WTC11 (cell line): ENCODE measurements around the gene USP44. TPM values are rescaled to one million over a fixed set of nuclear protein-coding genes. Genes with fewer than 3 reads are reported as not detected.

Experiments
- ATAC-seq: fragments of 200-7000 bp; cut with Tn5 transposase; 2 replicates; pipeline ENCODE4 v1.10.0; 2021; ENCODE audit warnings: mild to moderate bottlenecking, moderate library complexity
- CTCF ChIA-PET: fragments of 300-600 bp; sonication (Branson Sonifier 250); formaldehyde crosslinking; loops from one replicate; lab custom pipeline; 2021; ENCODE audit warnings: antibody characterized with exemption; lab: Charles Lee
- POLR2A ChIA-PET: fragments of 350-600 bp; sonication (Branson Sonifier 250); formaldehyde crosslinking; loops from one replicate; lab custom pipeline; 2021; ENCODE audit warnings: antibody characterized with exemption; lab: Charles Lee
- DNase-seq: peaks from one replicate; pipeline ENCODE4 v3.0.0; 2021; ENCODE audit warnings: low spot score
- H3K27ac Mint-ChIP-seq: 2 replicates; pipeline ENCODE4 v1.8.0; 2021; ENCODE audit warnings: mixed read lengths
- H3K27me3 Mint-ChIP-seq: 2 replicates; pipeline ENCODE4 v1.8.0; 2021; ENCODE audit warnings: low read depth, mild to moderate bottlenecking, moderate library complexity, mixed read lengths
- H3K36me3 Mint-ChIP-seq: 2 replicates; pipeline ENCODE4 v1.8.0; 2021; ENCODE audit warnings: mixed read lengths
- H3K4me1 Mint-ChIP-seq: 2 replicates; pipeline ENCODE4 v1.8.0; 2022; ENCODE audit warnings: mixed read lengths
- H3K4me3 Mint-ChIP-seq: 2 replicates; pipeline ENCODE4 v1.8.0; 2021; ENCODE audit warnings: mild to moderate bottlenecking, moderate library complexity, mixed read lengths
- H3K9me3 Mint-ChIP-seq: 2 replicates; pipeline ENCODE4 v1.8.0; 2021; ENCODE audit warnings: mixed read lengths
- CREB1 ChIP-seq: sonication (generic); formaldehyde crosslinking; IDR thresholded peaks from 2 replicates; pipeline ENCODE4 v1.8.0; 2023; ENCODE audit warnings: mild to moderate bottlenecking, missing genetic modification reagents
- ETV6 ChIP-seq: sonication (generic); formaldehyde crosslinking; IDR thresholded peaks from 2 replicates; pipeline ENCODE4 v1.8.1; 2022; ENCODE audit warnings: mild to moderate bottlenecking, missing genetic modification reagents
- GRHL2 ChIP-seq: fragments of 250-450 bp; sonication (Bioruptor Pico); IDR thresholded peaks from 2 replicates; pipeline ENCODE4 v1.8.0; 2022; ENCODE audit warnings: mild to moderate bottlenecking, moderate library complexity; ENCODE audit not compliant: insufficient replicate concordance, severe bottlenecking
- MXD4 ChIP-seq: fragments of 250-450 bp; sonication (Bioruptor Pico); IDR thresholded peaks from 2 replicates; pipeline ENCODE4 v1.8.0; 2021; ENCODE audit warnings: mild to moderate bottlenecking, moderate library complexity, borderline replicate concordance
- NFATC4 ChIP-seq: fragments of 250-450 bp; sonication (Bioruptor Pico); IDR thresholded peaks from 2 replicates; pipeline ENCODE4 v1.9.0; 2021; ENCODE audit warnings: mild to moderate bottlenecking
- PRRX2 ChIP-seq: fragments of 250-450 bp; sonication (Bioruptor Pico); IDR thresholded peaks from 2 replicates; pipeline ENCODE4 v1.8.0; 2021; ENCODE audit warnings: mild to moderate bottlenecking
- RORB ChIP-seq: fragments of 250-450 bp; sonication (Bioruptor Pico); IDR thresholded peaks from 2 replicates; pipeline ENCODE4 v1.9.0; 2021; ENCODE audit warnings: mild to moderate bottlenecking
- SMAD3 ChIP-seq: sonication (generic); formaldehyde crosslinking; IDR thresholded peaks from 2 replicates; pipeline ENCODE4 v1.8.0; 2022; ENCODE audit warnings: missing genetic modification reagents, mild to moderate bottlenecking, borderline replicate concordance
- SMAD4 ChIP-seq: sonication (generic); formaldehyde crosslinking; IDR thresholded peaks from 2 replicates; pipeline ENCODE4 v1.8.0; 2022; ENCODE audit warnings: mild to moderate bottlenecking, missing genetic modification reagents
- SP1 ChIP-seq: sonication (generic); formaldehyde crosslinking; conservative IDR thresholded peaks from 2 replicates; pipeline ENCODE4 v1.8.1; 2022; ENCODE audit warnings: missing genetic modification reagents
- ZBTB21 ChIP-seq: sonication (generic); formaldehyde crosslinking; IDR thresholded peaks from 2 replicates; pipeline ENCODE4 v1.8.1; 2023; ENCODE audit warnings: mild to moderate bottlenecking, missing genetic modification reagents, borderline replicate concordance
- ZNF138 ChIP-seq: sonication (generic); formaldehyde crosslinking; conservative IDR thresholded peaks from 2 replicates; pipeline ENCODE4 v1.8.1; 2022; ENCODE audit warnings: mild to moderate bottlenecking, moderate library complexity, missing genetic modification reagents
- ZNF396 ChIP-seq: fragments of 250-450 bp; sonication (Bioruptor Pico); IDR thresholded peaks from 2 replicates; pipeline ENCODE4 v1.8.0; 2021; ENCODE audit warnings: mild to moderate bottlenecking, moderate library complexity, borderline replicate concordance
- ZNF423 ChIP-seq: fragments of 250-450 bp; sonication (Bioruptor Pico); IDR thresholded peaks from 2 replicates; pipeline ENCODE4 v2.1.2; 2022; ENCODE audit warnings: mild to moderate bottlenecking, moderate library complexity
- total RNA-seq: library from RNA; stranded (reverse); gene quantifications from 3 replicates; pipeline ENCODE4 v1.2.3, GENCODE V29; 2021
- TF ChIP-seq, protein P1 (sequence below): fragments of 250-450 bp; sonication (Bioruptor Pico); IDR thresholded peaks from 2 replicates; pipeline ENCODE4 v1.9.0; 2021; ENCODE audit warnings: mild to moderate bottlenecking
- TF ChIP-seq, protein P2 (sequence below): sonication (generic); formaldehyde crosslinking; IDR thresholded peaks from 2 replicates; pipeline ENCODE4 v1.8.1; 2023; ENCODE audit warnings: mild to moderate bottlenecking, moderate library complexity, missing genetic modification reagents
- TF ChIP-seq, protein P3 (sequence below): fragments of 250-450 bp; sonication (Bioruptor Pico); IDR thresholded peaks from 2 replicates; pipeline ENCODE4 v2.1.2; 2022; ENCODE audit warnings: mild to moderate bottlenecking, moderate library complexity
- TF ChIP-seq, protein P4 (sequence below): fragments of 250-450 bp; sonication (Bioruptor Pico); IDR thresholded peaks from 2 replicates; pipeline ENCODE4 v1.9.0; 2021; ENCODE audit warnings: moderate library complexity, mild to moderate bottlenecking, inconsistent platforms, borderline replicate concordance
- TF ChIP-seq, protein P5 (sequence below): sonication (generic); formaldehyde crosslinking; IDR thresholded peaks from 2 replicates; pipeline ENCODE4 v1.8.1; 2022; ENCODE audit warnings: low read depth, mild to moderate bottlenecking, moderate library complexity, missing genetic modification reagents, borderline replicate concordance
- TF ChIP-seq, protein P6 (sequence below): sonication (generic); formaldehyde crosslinking; conservative IDR thresholded peaks from 2 replicates; pipeline ENCODE4 v1.8.1; 2022; ENCODE audit warnings: mild to moderate bottlenecking, missing genetic modification reagents
- TF ChIP-seq, protein P7 (sequence below): sonication (generic); formaldehyde crosslinking; IDR thresholded peaks from 2 replicates; pipeline ENCODE4 v1.8.0; 2023; ENCODE audit warnings: missing genetic modification reagents

Gene USP44
- total RNA-seq, 1 experiment from 2014 or later, result 93.4 TPM

DNA sequence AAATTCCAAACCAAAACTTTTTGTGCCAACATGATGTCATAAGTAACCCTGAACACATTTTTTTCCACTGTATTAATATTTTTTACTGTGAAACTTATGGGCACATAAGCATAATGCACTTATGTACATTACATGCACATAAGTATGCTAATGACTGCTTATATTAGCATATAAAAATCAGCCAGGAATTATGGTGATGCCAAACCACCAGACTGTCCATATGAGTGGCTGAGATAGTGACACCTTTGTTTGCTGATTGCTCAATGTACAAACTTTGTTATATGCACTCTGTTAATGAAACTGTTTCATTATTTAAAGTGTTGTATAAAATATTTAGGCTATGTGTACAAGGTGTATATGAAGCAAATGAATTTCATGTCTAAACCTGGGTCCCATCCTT lies 32.3 kb downstream of the USP44 start:
- TF ChIP-seq SP1 (CRISPR knock-in tag), result no peak
- TF ChIP-seq PRRX2, result no peak
- TF ChIP-seq CREB1 (CRISPR knock-in tag), result no peak
- TF ChIP-seq, protein P1, sequence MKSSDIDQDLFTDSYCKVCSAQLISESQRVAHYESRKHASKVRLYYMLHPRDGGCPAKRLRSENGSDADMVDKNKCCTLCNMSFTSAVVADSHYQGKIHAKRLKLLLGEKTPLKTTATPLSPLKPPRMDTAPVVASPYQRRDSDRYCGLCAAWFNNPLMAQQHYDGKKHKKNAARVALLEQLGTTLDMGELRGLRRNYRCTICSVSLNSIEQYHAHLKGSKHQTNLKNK (CRISPR knock-in tag), result no peak
- no peak for TF ChIP-seq SMAD4 (CRISPR knock-in tag)
- no peak for TF ChIP-seq NFATC4 (CRISPR knock-in tag)
- TF ChIP-seq, protein P2, sequence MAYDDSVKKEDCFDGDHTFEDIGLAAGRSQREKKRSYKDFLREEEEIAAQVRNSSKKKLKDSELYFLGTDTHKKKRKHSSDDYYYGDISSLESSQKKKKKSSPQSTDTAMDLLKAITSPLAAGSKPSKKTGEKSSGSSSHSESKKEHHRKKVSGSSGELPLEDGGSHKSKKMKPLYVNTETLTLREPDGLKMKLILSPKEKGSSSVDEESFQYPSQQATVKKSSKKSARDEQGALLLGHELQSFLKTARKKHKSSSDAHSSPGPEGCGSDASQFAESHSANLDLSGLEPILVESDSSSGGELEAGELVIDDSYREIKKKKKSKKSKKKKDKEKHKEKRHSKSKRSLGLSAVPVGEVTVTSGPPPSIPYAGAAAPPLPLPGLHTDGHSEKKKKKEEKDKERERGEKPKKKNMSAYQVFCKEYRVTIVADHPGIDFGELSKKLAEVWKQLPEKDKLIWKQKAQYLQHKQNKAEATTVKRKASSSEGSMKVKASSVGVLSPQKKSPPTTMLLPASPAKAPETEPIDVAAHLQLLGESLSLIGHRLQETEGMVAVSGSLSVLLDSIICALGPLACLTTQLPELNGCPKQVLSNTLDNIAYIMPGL (CRISPR knock-in tag), result no peak
- TF ChIP-seq ZBTB21 (CRISPR knock-in tag), result no peak
- TF ChIP-seq ZNF423 (CRISPR knock-in tag), result no peak
- H3K27me3 Mint-ChIP-seq, result no peaks in the 10 kb centered on the region
- H3K4me3 Mint-ChIP-seq, result no peak overlapping the region
- H3K36me3 Mint-ChIP-seq, result peaks cover 78% of the 10 kb centered on the region
- peaks cover 8% of the 10 kb centered on the region; the same call in 1 of the 2 replicates for H3K4me1 Mint-ChIP-seq
- ATAC-seq (no peak), DNase-seq (no peak)
- CTCF ChIA-PET, result interaction anchor here (1.3 kb wide), 1 partner anchor 56 kb away, joined by 4 read pairs; no protein-coding TSS in a partner anchor
- no peak overlapping the region for H3K27ac Mint-ChIP-seq
- H3K9me3 Mint-ChIP-seq, result peaks cover 4% of the 10 kb centered on the region; the same call in 1 of the 2 replicates
- POLR2A ChIA-PET, result no interaction called here

DNA sequence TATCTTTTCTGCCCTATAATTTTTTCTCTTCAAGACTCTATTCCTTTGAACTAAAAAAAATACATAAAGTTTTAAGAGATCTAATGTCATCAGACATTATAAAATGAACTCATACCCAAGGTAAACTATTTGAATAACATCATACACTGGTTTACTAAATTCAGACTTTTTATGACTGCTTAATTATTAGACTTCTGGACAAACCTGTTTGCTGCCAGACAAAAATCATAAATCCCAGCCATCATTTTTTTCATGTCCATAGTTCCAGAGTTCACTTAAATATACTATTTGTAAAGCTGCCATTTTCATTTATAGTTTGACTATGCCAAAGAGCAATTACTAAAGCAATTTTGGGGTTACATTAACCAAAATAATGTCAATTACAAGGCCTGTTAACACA lies 34.0 kb downstream of the USP44 start:
- ATAC-seq (no peak), DNase-seq (no peak)
- Mint-ChIP-seq H3K36me3 (peaks cover 76% of the 10 kb centered on the region), H3K9me3 (peaks cover 4% of the 10 kb centered on the region; the same call in 1 of the 2 replicates), H3K4me3 (no peak overlapping the region), H3K4me1 (no peaks in the 10 kb centered on the region), H3K27ac (no peak overlapping the region), H3K27me3 (no peaks in the 10 kb centered on the region)
- ChIA-PET POLR2A (no interaction called here), CTCF (no interaction called here)
- TF ChIP-seq MXD4 (CRISPR knock-in tag) (no peak), ZBTB21 (CRISPR knock-in tag) (no peak), GRHL2 (CRISPR knock-in tag) (no peak)

DNA sequence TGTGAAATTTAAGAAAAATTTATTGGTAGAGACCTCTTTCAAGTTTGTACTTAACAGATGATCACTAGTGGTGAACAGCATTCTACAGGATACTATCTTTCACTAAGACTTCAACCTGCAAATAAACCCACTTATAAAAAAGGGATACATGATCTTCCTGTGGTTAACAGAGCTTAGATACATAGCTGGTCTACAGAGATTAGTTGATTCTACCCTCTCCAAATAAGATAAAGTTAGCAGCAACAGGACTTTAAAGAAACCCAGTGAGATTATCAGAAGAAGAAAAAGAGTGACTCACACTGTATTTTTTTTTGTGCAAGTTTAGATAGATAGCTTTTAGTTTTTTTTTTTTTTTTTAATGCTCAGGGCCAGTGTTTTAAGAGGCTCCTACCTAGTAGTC lies 34.5 kb downstream of the USP44 start:
- CTCF ChIA-PET, result interaction anchor here (1.0 kb wide), 1 partner anchor 18 kb away, joined by 3 read pairs; no protein-coding TSS in a partner anchor
- peaks cover 4% of the 10 kb centered on the region; the same call in 1 of the 2 replicates for H3K9me3 Mint-ChIP-seq
- TF ChIP-seq NFATC4 (CRISPR knock-in tag) (no peak), RORB (CRISPR knock-in tag) (no peak), ZNF396 (CRISPR knock-in tag) (no peak), SP1 (CRISPR knock-in tag) (no peak), CREB1 (CRISPR knock-in tag) (no peak), ETV6 (CRISPR knock-in tag) (no peak), SMAD3 (no peak), MXD4 (CRISPR knock-in tag) (no peak), ZNF138 (CRISPR knock-in tag) (no peak)
- TF ChIP-seq, protein P3, sequence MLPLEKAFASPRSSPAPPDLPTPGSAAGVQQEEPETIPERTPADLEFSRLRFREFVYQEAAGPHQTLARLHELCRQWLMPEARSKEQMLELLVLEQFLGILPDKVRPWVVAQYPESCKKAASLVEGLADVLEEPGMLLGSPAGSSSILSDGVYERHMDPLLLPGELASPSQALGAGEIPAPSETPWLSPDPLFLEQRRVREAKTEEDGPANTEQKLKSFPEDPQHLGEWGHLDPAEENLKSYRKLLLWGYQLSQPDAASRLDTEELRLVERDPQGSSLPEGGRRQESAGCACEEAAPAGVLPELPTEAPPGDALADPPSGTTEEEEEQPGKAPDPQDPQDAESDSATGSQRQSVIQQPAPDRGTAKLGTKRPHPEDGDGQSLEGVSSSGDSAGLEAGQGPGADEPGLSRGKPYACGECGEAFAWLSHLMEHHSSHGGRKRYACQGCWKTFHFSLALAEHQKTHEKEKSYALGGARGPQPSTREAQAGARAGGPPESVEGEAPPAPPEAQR, result no peak
- TF ChIP-seq, protein P4, sequence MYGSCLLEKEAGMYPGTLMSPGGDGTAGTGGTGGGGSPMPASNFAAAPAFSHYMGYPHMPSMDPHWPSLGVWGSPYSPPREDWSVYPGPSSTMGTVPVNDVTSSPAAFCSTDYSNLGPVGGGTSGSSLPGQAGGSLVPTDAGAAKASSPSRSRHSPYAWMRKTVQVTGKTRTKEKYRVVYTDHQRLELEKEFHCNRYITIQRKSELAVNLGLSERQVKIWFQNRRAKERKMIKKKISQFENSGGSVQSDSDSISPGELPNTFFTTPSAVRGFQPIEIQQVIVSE (CRISPR knock-in tag), result no peak
- TF ChIP-seq, protein P1 (CRISPR knock-in tag), result no peak
- TF ChIP-seq, protein P5, sequence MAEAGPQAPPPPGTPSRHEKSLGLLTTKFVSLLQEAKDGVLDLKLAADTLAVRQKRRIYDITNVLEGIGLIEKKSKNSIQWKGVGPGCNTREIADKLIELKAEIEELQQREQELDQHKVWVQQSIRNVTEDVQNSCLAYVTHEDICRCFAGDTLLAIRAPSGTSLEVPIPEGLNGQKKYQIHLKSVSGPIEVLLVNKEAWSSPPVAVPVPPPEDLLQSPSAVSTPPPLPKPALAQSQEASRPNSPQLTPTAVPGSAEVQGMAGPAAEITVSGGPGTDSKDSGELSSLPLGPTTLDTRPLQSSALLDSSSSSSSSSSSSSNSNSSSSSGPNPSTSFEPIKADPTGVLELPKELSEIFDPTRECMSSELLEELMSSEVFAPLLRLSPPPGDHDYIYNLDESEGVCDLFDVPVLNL, result no peak
- TF ChIP-seq, protein P6, sequence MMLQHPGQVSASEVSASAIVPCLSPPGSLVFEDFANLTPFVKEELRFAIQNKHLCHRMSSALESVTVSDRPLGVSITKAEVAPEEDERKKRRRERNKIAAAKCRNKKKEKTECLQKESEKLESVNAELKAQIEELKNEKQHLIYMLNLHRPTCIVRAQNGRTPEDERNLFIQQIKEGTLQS (CRISPR knock-in tag), result no peak
- TF ChIP-seq, protein P7, sequence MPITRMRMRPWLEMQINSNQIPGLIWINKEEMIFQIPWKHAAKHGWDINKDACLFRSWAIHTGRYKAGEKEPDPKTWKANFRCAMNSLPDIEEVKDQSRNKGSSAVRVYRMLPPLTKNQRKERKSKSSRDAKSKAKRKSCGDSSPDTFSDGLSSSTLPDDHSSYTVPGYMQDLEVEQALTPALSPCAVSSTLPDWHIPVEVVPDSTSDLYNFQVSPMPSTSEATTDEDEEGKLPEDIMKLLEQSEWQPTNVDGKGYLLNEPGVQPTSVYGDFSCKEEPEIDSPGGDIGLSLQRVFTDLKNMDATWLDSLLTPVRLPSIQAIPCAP (CRISPR knock-in tag), result no peak
- DNase-seq (no peak), ATAC-seq (no peak)
- no peaks in the 10 kb centered on the region for H3K4me1 Mint-ChIP-seq
- POLR2A ChIA-PET, result no interaction called here
- no peaks in the 10 kb centered on the region for H3K27me3 Mint-ChIP-seq
- peaks cover 76% of the 10 kb centered on the region for H3K36me3 Mint-ChIP-seq
- peak overlapping the region; percentile 59 for H3K27ac Mint-ChIP-seq
- no peak overlapping the region for H3K4me3 Mint-ChIP-seq
